NOMO-1 (cell line): Measurements from ENCODE around the gene ELL.

Source experiments
- DNase-seq, 2 experiments: peaks; one replicate each; lab custom pipeline; 2025; ENCODE audit not compliant: unreplicated experiment in 2 of 2; lab: John Stamatoyannopoulos, UW

ELL gene

DNA sequence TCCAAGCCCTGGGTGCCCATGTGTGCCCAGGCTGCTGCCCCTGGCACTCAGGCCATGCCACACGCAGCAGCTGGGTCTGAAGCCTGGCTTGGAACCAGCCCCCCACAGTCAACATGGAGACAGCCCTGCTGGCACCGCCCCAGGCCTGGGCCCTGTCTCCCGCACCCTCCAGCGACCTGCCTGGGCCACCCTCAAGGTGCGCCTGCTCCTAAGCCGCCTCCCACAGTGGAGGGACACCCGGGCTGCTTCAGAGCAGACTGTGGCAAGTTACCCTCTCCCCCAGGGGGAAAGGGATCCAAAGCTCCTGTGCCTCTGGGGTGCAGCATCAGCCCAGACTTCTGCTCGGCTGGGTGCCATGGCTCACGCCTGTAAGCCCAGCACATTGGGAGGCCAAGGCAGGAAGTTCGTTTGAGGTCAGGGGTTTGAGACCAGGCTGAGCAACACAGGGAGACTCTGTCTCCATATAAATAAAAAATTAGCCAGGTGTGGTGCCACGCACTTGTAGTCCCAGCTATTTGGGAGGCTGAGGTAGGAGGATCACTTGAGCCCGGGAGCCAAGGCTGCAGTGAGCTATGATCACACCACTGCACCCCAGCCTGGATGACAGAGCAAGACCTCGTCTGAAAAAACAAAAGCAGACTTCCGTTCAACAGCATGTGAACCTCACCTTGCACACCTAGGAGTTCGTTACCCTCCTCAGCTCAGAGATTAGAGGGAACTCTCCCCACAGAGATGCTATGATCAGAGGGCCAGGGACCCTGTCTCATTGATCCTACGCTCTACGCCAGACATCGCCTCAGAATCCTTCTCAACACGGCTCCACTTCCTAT lies 15.6 kb downstream of the ELL start:
- DNase-seq = no peak

DNA sequence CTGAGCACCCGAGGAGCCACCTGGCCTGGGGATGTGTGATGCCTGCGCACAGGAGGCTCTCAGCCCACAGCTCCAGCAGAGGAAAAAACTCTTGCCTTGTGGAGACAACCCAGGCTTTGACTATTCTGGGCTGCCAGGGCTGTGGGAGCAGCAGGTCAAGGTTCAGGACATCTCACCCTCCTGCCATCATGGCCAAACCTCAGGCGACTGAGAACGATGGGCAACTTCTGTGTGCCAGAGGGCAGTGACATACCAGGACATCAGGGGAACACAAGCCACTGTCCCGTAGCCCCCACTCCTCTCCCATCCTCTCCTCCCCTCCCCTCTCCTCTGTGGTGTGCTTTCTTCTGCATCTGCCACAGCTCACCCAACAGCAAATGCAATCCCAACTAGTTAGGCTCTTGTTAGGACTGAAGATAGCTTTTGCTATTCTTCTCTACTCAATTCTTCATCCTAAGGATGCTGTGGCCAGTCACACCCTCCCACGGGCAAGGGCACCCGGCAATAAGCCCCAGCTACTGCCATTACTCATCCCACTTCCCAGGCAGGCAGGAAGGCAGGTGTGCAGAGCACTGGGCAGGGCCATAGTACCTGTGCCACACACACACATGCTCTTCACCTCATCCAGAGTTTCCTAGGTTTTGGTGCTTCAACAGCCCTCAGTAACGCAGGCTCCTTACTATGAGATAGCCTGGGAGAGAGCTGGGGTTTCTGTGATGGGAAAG lies 16.8 kb downstream of the ELL start:
- no peak for DNase-seq

- DNase-seq = no peak
These were observed 17.6 kb downstream of the ELL start for GRCh38 chr19:18503971-18504885.

GRCh38 chr19:18503337-18503970 lies 18.4 kb downstream of the ELL start:
- no peak for DNase-seq

DNA sequence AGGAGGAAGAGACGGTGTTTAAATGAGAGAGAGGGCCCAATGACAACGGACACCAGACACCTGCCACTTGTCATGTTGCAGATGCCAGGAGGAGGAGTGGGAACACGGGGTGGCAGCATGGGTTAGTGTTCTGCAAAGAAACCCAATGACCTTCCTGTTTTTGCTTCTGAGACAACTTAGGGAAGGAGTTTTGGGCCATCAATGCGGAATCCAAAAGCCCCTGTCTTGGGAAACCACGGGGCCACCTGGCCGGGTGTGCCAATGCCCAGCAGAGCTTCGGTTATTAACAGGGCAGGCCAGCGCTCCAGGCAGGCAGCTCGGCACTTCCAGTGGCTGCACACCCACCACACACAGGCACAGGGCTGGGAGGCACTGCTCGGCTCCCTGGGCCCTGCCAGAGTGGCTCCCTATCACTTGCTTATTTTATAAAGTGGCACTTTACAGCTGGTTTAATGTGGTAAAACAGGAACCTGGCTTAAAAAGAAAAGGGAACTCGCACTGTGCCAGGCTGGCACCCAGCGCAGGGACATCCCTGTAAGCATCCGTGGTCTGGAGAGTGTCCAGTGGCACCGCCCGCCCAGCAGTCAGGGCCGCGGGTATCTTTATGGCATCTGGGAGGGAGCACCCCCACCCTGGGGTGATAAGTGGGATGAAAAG lies 19.1 kb downstream of the ELL start:
- peak; percentile 52 to 64 for DNase-seq

GRCh38 chr19:18502246-18502637 lies 19.6 kb downstream of the ELL start:
- no peak for DNase-seq

GRCh38 chr19:18501832-18502231 lies 20.0 kb downstream of the ELL start:
- DNase-seq = peak; percentile 42 to 48

DNA sequence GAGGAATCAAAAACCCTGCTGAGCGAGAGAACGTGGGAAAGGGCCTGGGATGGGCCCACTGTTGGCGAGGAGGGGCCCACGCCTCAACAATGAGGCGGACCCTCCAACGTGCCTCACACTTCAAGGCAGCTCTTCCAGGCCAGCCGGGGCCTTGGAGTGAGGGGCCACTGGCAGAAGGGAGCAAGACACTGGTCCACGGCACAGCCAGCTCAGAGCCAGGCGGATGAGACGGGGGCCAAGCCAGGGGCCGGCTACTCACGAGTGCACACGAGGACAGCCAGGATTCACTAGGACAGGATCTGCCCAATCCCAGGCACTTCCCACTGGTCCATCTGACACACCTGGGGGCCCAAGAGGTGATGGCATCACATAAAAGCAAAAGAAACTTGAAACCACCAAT lies 20.5 kb downstream of the ELL start:
- no peak for DNase-seq

GRCh38 chr19:18500799-18501198 lies 21.1 kb downstream of the ELL start:
- no peak for DNase-seq

- no peak for DNase-seq
These were observed 21.5 kb downstream of the ELL start for GRCh38 chr19:18500376-18500775.

DNA sequence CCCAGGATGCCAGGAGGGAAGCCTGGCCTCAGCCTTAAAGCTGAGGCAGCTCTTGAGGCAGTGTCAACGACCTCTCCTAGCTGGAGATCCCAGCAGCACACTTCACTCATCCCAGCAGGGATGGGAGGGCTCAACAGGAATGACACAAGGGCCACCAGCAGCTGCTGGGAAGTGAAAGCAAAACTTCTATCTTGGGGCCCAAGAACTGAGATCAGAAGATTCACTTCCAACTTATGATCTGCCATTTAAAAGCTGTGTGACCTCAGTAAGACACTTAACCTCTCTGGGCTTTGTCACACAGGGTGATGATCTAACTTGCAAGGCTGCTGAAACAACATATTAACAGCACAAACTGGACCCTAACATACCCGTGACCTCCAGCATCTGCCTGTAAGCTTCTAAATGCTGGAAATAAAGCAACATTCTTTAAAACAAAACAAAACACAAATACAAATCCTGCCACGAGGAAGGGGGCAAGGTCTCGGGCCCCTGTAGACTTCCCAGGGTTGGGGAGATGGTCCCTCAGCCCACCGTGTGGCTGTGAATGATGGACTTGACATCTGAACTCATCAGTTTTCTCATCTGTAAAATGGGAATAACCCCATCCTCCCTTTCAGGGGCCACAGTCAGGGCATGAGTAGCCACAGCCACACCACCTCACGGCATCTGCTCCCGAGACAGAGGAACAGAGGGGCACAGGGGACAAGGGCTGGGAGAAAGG lies 22.7 kb downstream of the ELL start:
- DNase-seq = no peak

DNA sequence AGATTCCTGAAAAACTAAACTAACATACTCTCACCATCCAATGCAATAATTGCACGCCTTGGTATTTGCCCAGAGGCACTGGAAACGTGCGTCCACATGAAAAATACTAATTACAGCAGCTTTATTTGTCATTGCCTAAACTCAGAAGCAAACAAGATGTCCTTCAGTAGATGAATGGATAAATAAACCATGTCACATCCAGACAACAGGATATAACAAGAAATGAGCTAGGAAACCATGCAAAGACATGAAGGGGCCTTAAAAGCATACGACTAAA lies 25.0 kb downstream of the ELL start:
- DNase-seq = no peak

- peak; percentile 9 to 60 for DNase-seq
These were observed 25.5 kb downstream of the ELL start for GRCh38 chr19:18496167-18496979.

- DNase-seq = no peak
These were observed 26.5 kb downstream of the ELL start for GRCh38 chr19:18495204-18495911.

DNA sequence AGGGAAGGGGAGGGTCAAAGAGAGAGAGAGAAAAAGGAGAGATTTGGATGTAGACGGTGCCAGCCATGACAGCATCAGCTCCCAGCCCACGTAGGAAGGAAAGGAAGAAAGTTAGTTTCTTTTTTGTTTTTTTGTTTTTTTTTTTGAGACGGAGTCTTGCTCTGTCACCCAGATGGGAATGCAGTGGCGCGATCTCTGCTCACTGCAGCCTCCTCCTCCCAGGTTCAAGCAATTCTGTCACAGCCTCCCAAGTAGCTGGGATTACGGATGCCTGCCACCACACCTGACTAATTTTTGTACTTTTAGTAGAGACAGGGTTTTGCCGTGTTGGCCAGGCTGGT lies 27.6 kb downstream of the ELL start:
- DNase-seq = no peak

- no peak for DNase-seq
These were observed 28.2 kb downstream of the ELL start for GRCh38 chr19:18493440-18494266.
